B cell (primary cell): ENCODE results near the gene SIRPA. TPM values are rescaled to one million over a fixed set of nuclear protein-coding genes. Genes with fewer than 3 reads are reported as not detected.

ENCODE experiments used
- ATAC-seq: fragments of 200-7000 bp; cut with Tn5 transposase; one replicate; pipeline ENCODE4 v1.10.0; 2021; ENCODE audit warnings: low read depth, mild to moderate bottlenecking, moderate number of reproducible peaks, moderate library complexity
- CTCF ChIA-PET: fragments of 350-600 bp; sonication (Branson Sonifier 250); formaldehyde crosslinking; loops from one replicate; lab custom pipeline; 2021; ENCODE audit warnings: antibody characterized with exemption, inconsistent platforms; lab: Charles Lee
- POLR2A ChIA-PET: fragments of 350-600 bp; sonication (Branson Sonifier 250); formaldehyde crosslinking; loops from one replicate; lab custom pipeline; 2021; ENCODE audit warnings: antibody characterized with exemption; lab: Charles Lee
- DNase-seq: peaks from one replicate; pipeline ENCODE4 v3.0.0; 2013
- H2AFZ ChIP-seq: 2 replicates; pipeline ENCODE4 v1.6.1; 2012; ENCODE audit warnings: mild to moderate bottlenecking, low read depth, low read length; ENCODE audit not compliant: insufficient read depth, poor library complexity, severe bottlenecking
- H3K27ac ChIP-seq, 2 donors: 1 replicate in 1 of 2; 2 replicates in 1 of 2; pipeline ENCODE4 v1.5.1; 2012 to 2013; ENCODE audit warnings: low read length in 2 of 2, mild to moderate bottlenecking in 2 of 2, moderate library complexity in 1 of 2
- H3K27me3 ChIP-seq, 4 experiments: fragments of 200-600 bp in 1 of 4; sonication (generic) in 1 of 4; replicated peaks in 1 of 4; 1 replicate in 2 of 4; 2 replicates in 2 of 4; pipeline versions ENCODE4 v1.6.1 to v1.7.0; 2013 to 2016; ENCODE audit warnings: low read length in 3 of 4, mild to moderate bottlenecking in 2 of 4, mixed read lengths in 1 of 4, moderate library complexity in 1 of 4; ENCODE audit not compliant: insufficient read depth in 4 of 4, control insufficient read depth in 3 of 4; ENCODE audit errors: control extremely low read depth in 1 of 4
- H3K36me3 ChIP-seq, 2 experiments: replicated peaks in 1 of 2; 1 replicate in 1 of 2; 2 replicates in 1 of 2; pipeline versions ENCODE4 v1.6.1 to v1.7.1; 2013; ENCODE audit warnings: low read length in 1 of 2; ENCODE audit not compliant: insufficient read depth in 2 of 2, control insufficient read depth in 1 of 2; ENCODE audit errors: control extremely low read depth in 1 of 2, extremely low read depth in 1 of 2
- H3K4me1 ChIP-seq, 2 donors: fragments of 200-600 bp in 1 of 2; sonication (generic) in 1 of 2; 1 replicate in 1 of 2; 2 replicates in 1 of 2; pipeline versions ENCODE4 v1.5.1 to v1.6.1; 2013 to 2017; ENCODE audit warnings: low read length in 2 of 2; ENCODE audit not compliant: control insufficient read depth in 2 of 2, insufficient read depth in 2 of 2
- H3K4me2 ChIP-seq: replicated peaks from 2 replicates; pipeline ENCODE3; 2012; ENCODE audit warnings: mild to moderate bottlenecking, low read depth, low read length; ENCODE audit not compliant: poor library complexity, severe bottlenecking
- H3K4me3 ChIP-seq, 5 experiments: fragments of 200-600 bp in 1 of 5; sonication (generic) in 1 of 5; 1 replicate in 3 of 5; 2 replicates in 2 of 5; pipeline versions ENCODE4 v1.5.1 to v1.7.0; 2011 to 2016; ENCODE audit warnings: low read length in 4 of 5, mild to moderate bottlenecking in 4 of 5, low read depth in 2 of 5, control low read depth in 1 of 5, moderate library complexity in 1 of 5; ENCODE audit not compliant: insufficient read depth in 1 of 5; ENCODE audit errors: control extremely low read depth in 1 of 5, extremely low read depth in 1 of 5
- H3K79me2 ChIP-seq: fragments of 200-600 bp; sonication (generic); one replicate; pipeline ENCODE4 v1.6.0; 2016; ENCODE audit warnings: low read length; ENCODE audit not compliant: control insufficient read depth, insufficient read depth
- H3K9ac ChIP-seq: fragments of 200-600 bp; sonication (generic); 2 replicates; pipeline ENCODE4 v1.6.1; 2017; ENCODE audit warnings: mild to moderate bottlenecking, low read length, moderate library complexity
- H3K9me3 ChIP-seq, 3 donors: one replicate each; pipeline versions ENCODE4 v1.6.1 to v1.7.1; 2013; ENCODE audit warnings: low read length in 2 of 3; ENCODE audit not compliant: control insufficient read depth in 2 of 3, insufficient read depth in 1 of 3; ENCODE audit errors: control extremely low read depth in 1 of 3
- H4K20me1 ChIP-seq: 2 replicates; pipeline ENCODE4 v1.6.0; 2012; ENCODE audit warnings: mild to moderate bottlenecking, low read length; ENCODE audit not compliant: insufficient read depth, control insufficient read depth, poor library complexity, severe bottlenecking
- H3K27ac Mint-ChIP-seq: one replicate; pipeline ENCODE4 v1.8.0; 2021; ENCODE audit warnings: mixed read lengths
- H3K27me3 Mint-ChIP-seq: one replicate; pipeline ENCODE4 v1.8.0; 2021; ENCODE audit warnings: mixed read lengths
- H3K4me1 Mint-ChIP-seq: one replicate; pipeline ENCODE4 v1.8.0; 2021; ENCODE audit warnings: mixed read lengths
- H3K4me3 Mint-ChIP-seq: one replicate; pipeline ENCODE4 v1.8.0; 2021; ENCODE audit warnings: mixed read lengths
- H3K9me3 Mint-ChIP-seq: one replicate; pipeline ENCODE4 v1.8.0; 2022; ENCODE audit warnings: mixed read lengths; ENCODE audit not compliant: insufficient read depth
- CTCF ChIP-seq: fragments of 200-600 bp; IDR thresholded peaks from one replicate; pipeline ENCODE4 v1.8.0; 2022; ENCODE audit warnings: antibody characterized with exemption, mild to moderate bottlenecking
- EZH2 ChIP-seq: IDR thresholded peaks from 2 replicates; pipeline ENCODE4 v1.6.1; 2012; ENCODE audit warnings: borderline replicate concordance, low read depth, mild to moderate bottlenecking, moderate library complexity, low read length; ENCODE audit not compliant: insufficient read depth, poor library complexity, severe bottlenecking
- WGBS: methylation state at CpG from one replicate; pipeline ENCODE4 v1.1.5; 2013; ENCODE audit warnings: missing lambda C conversion rate; ENCODE audit not compliant: insufficient coverage; 5-methylcytosine and 5-hydroxymethylcytosine counted together
- intact Hi-C: fragments of 100-400 bp; cut with micrococcal nuclease; formaldehyde crosslinking; loops from one replicate; pipeline ENCODE4 v1.10.0; 2022
- polyA plus RNA-seq: library from polyadenylated mRNA; depleted of rRNA; stranded (reverse); fragments of >200 nt; gene quantifications from 2 replicates; pipeline ENCODE4 v1.2.3, GENCODE V29; 2012
- total RNA-seq, 2 donors: library from RNA; stranded (reverse); fragments of 120-200 nt in 1 of 2; gene quantifications; 1 replicate in 1 of 2; 2 replicates in 1 of 2; pipeline versions ENCODE4 v1.2.3 to v1.2.4, GENCODE V29; 2013 to 2022

The SIRPA gene
- total and polyA plus RNA-seq, 2 donors (not counting 1 experiment from before 2014, with no cell fraction given), result 0.94 to 10.2 TPM

GRCh38 chr20:1855690-1856089 is 39.5 kb upstream of the SIRPA start:
- CTCF ChIA-PET, result interaction anchor here (0.6 to 2.8 kb wide), 3 partner anchors 15 to 53 kb away, joined by 3 to 10 read pairs (median 3); no protein-coding TSS in a partner anchor

GRCh38 chr20:1856424-1856823 is 38.8 kb upstream of the SIRPA start:
- no peak overlapping the region for H3K27ac Mint-ChIP-seq
- Histone ChIP-seq H3K79me2 (no peaks in the 10 kb centered on the region), H3K36me3 (no peaks in the 10 kb centered on the region), H4K20me1 (no peaks in the 10 kb centered on the region), H3K4me2 (no peak overlapping the region), H3K4me1 (peaks cover 15 to 28% of the 10 kb centered on the region in 2 donors), H3K27me3 (peaks cover 0 to 14% (median 2%) of the 10 kb centered on the region in 4 experiments), H3K4me3 (no peak overlapping the region), H2AFZ (no peak overlapping the region), H3K9me3 (no peaks in the 10 kb centered on the region), H3K27ac (no peak overlapping the region), H3K9ac (no peak overlapping the region)
- ChIA-PET CTCF (interaction anchor here (1.1 to 2.8 kb wide), 2 partner anchors 14 to 54 kb away, joined by 3 to 10 read pairs; no protein-coding TSS in a partner anchor), POLR2A (no interaction called here)
- H3K27me3 Mint-ChIP-seq, result peaks cover 8% of the 10 kb centered on the region
- no peaks in the 10 kb centered on the region for H3K9me3 Mint-ChIP-seq
- DNase-seq (no peak), ATAC-seq (no peak)
- 100% methylated on average over 1 of the region's 1 CpG for WGBS
- no peak for TF ChIP-seq CTCF
- no peak for TF ChIP-seq EZH2
- no peak overlapping the region for H3K4me3 Mint-ChIP-seq
- H3K4me1 Mint-ChIP-seq, result peaks cover 18% of the 10 kb centered on the region
- intact Hi-C loops, result no loop called here

More at GRCh38 chr20:1855690-1856089, 39.5 kb upstream of the SIRPA start:
- Histone ChIP-seq H3K9ac (no peak overlapping the region), H3K4me3 (no peak overlapping the region), H3K4me2 (no peak overlapping the region), H4K20me1 (no peaks in the 10 kb centered on the region), H3K9me3 (no peaks in the 10 kb centered on the region), H3K79me2 (no peaks in the 10 kb centered on the region), H3K27ac (no peak overlapping the region), H3K36me3 (no peaks in the 10 kb centered on the region), H3K4me1 (peaks cover 22 to 36% of the 10 kb centered on the region in 2 donors), H3K27me3 (peaks cover 0 to 10% (median 2%) of the 10 kb centered on the region in 4 experiments), H2AFZ (no peak overlapping the region)
- TF ChIP-seq EZH2, result no peak
- no peak for TF ChIP-seq CTCF
- DNase-seq (no peak), ATAC-seq (no peak)
- WGBS, result 80% methylated on average over 1 of the region's 1 CpG
- POLR2A ChIA-PET, result no interaction called here
- H3K27me3 Mint-ChIP-seq, result peaks cover 5% of the 10 kb centered on the region
- peaks cover 26% of the 10 kb centered on the region for H3K4me1 Mint-ChIP-seq
- H3K9me3 Mint-ChIP-seq, result no peaks in the 10 kb centered on the region
- intact Hi-C loops, result no loop called here
- no peak overlapping the region for H3K4me3 Mint-ChIP-seq
- no peak overlapping the region for H3K27ac Mint-ChIP-seq
